ENCODE measurements around the gene CPLANE1. TPM values are rescaled to one million over a fixed set of nuclear protein-coding genes. Genes with fewer than 3 reads are reported as not detected.

CPLANE1 gene
- total RNA-seq, 1 experiment from 2014 or later, result 3.5 TPM

DNA sequence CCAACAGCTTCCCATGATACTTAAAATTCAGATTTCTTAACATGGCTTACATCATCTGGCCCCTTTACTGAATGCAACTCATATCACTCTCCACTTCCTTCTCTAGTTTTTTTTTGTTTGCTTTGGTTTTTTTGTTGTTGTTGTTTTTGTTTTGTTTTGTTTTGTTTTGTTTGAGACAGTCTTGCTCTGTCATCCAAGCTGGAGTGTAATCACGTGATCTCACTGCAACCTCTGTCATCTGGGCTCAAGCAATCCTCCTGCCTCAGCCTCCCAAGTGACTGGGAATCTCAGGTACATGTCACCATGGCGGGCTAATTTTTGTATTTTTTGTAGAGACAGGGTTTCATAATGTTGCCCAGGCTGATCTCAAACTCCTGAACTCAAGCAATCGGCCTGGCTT, 41.4 kb downstream of the CPLANE1 start:
- H4K20me1 ChIP-seq (ENCODE audit: insufficient read depth), result no peaks in the 10 kb centered on the region
- no peaks in the 10 kb centered on the region for H3K4me1 ChIP-seq (ENCODE audit: control insufficient read depth in 1 of 2, insufficient read depth in 2 of 2, low read length in 2 of 2)
- H3K9me3 ChIP-seq (ENCODE audit: control insufficient read depth in 1 of 2, insufficient read depth in 1 of 2, low read depth in 1 of 2, low read length in 2 of 2), result no peaks in the 10 kb centered on the region
- POLR2A ChIA-PET, result no interaction called here
- H3K27me3 ChIP-seq (ENCODE audit: insufficient read depth, low read length), result no peaks in the 10 kb centered on the region
- H2AFZ ChIP-seq (ENCODE audit: low read depth, low read length, poor library complexity, severe bottlenecking), result no peak overlapping the region
- DNase-seq (ENCODE audit: low read depth, low spot score), result no peak
- H3K36me3 ChIP-seq (ENCODE audit: control insufficient read depth in 1 of 2, insufficient read depth in 2 of 2, low read length in 2 of 2), result no peaks in the 10 kb centered on the region
- BruUV-seq (replicated peaks), result no TSS peak
- intact Hi-C loops (cut with micrococcal nuclease), result no loop called here
- H3K27ac ChIP-seq (ENCODE audit: low read depth, low read length), result no peak overlapping the region
- no peaks in the 10 kb centered on the region for H3K9me2 ChIP-seq (ENCODE audit: insufficient read depth)
- no peak overlapping the region for H3K9ac ChIP-seq (ENCODE audit: low read length)
- H3K79me2 ChIP-seq (ENCODE audit: insufficient read depth, low read length), result no peaks in the 10 kb centered on the region
- CTCF ChIA-PET, result no interaction called here
- no peak for ATAC-seq
- RAD21 ChIA-PET (ENCODE audit: low non-redundant PET in 1 of 2, low total read pairs in 2 of 2, uncharacterized antibody in 2 of 2, unreplicated experiment in 2 of 2), result no interaction called here
- no peak overlapping the region for H3K4me2 ChIP-seq (ENCODE audit: low read length)
- no peak for TF ChIP-seq ZFX (IDR thresholded peaks at IDR 0.05)
- TF ChIP-seq, protein P1, sequence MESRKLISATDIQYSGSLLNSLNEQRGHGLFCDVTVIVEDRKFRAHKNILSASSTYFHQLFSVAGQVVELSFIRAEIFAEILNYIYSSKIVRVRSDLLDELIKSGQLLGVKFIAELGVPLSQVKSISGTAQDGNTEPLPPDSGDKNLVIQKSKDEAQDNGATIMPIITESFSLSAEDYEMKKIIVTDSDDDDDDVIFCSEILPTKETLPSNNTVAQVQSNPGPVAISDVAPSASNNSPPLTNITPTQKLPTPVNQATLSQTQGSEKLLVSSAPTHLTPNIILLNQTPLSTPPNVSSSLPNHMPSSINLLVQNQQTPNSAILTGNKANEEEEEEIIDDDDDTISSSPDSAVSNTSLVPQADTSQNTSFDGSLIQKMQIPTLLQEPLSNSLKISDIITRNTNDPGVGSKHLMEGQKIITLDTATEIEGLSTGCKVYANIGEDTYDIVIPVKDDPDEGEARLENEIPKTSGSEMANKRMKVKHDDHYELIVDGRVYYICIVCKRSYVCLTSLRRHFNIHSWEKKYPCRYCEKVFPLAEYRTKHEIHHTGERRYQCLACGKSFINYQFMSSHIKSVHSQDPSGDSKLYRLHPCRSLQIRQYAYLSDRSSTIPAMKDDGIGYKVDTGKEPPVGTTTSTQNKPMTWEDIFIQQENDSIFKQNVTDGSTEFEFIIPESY (IDR thresholded peaks at IDR 0.05; ENCODE audit: extremely low read depth, insufficient replicate concordance, low read length), result no peak
- no peak for TF ChIP-seq EZH2phosphoT487 (IDR thresholded peaks at IDR 0.05; ENCODE audit: borderline replicate concordance)
- no peak for TF ChIP-seq ZNF274 (IDR thresholded peaks at IDR 0.05; ENCODE audit: low read depth, low read length)
- no peak for TF ChIP-seq TCF7L2 (IDR thresholded peaks at IDR 0.05; ENCODE audit: borderline replicate concordance, extremely low read depth, insufficient read depth, insufficient read length)
- no peak for TF ChIP-seq POLR2AphosphoS5 (IDR thresholded peaks at IDR 0.05; ENCODE audit: low read depth, low read length)
- no peak for TF ChIP-seq EGR1 (IDR thresholded peaks at IDR 0.05; ENCODE audit: low read depth)
- TF ChIP-seq CBX3 (IDR thresholded peaks at IDR 0.05; ENCODE audit: low read depth), result no peak
- TF ChIP-seq, protein P2, sequence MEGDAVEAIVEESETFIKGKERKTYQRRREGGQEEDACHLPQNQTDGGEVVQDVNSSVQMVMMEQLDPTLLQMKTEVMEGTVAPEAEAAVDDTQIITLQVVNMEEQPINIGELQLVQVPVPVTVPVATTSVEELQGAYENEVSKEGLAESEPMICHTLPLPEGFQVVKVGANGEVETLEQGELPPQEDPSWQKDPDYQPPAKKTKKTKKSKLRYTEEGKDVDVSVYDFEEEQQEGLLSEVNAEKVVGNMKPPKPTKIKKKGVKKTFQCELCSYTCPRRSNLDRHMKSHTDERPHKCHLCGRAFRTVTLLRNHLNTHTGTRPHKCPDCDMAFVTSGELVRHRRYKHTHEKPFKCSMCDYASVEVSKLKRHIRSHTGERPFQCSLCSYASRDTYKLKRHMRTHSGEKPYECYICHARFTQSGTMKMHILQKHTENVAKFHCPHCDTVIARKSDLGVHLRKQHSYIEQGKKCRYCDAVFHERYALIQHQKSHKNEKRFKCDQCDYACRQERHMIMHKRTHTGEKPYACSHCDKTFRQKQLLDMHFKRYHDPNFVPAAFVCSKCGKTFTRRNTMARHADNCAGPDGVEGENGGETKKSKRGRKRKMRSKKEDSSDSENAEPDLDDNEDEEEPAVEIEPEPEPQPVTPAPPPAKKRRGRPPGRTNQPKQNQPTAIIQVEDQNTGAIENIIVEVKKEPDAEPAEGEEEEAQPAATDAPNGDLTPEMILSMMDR (IDR thresholded peaks at IDR 0.05 in 2 of 3, conservative IDR thresholded peaks at IDR 0.05 in 1 of 3; ENCODE audit: borderline replicate concordance in 1 of 3, insufficient read depth in 1 of 3, low read depth in 2 of 3, low read length in 2 of 3), result no peak
- TF ChIP-seq YY1 (IDR thresholded peaks at IDR 0.05; ENCODE audit: extremely low read depth, insufficient replicate concordance, low read depth, low read length), result no peak
- H3K4me3 ChIP-seq (replicated peaks in 1 of 2; ENCODE audit: low read depth in 1 of 2, low read length in 2 of 2), result no peak overlapping the region

Measured in HCT116 (cell line).